B cell (primary cell): ENCODE data around the gene TRERF1. TPM values are rescaled to one million over a fixed set of nuclear protein-coding genes. Genes with fewer than 3 reads are reported as not detected.

Experiments used
- ATAC-seq: fragments of 200-7000 bp; cut with Tn5 transposase; one replicate; pipeline ENCODE4 v1.10.0; 2021; ENCODE audit warnings: low read depth, mild to moderate bottlenecking, moderate number of reproducible peaks, moderate library complexity
- CTCF ChIA-PET: fragments of 350-600 bp; sonication (Branson Sonifier 250); formaldehyde crosslinking; loops from one replicate; lab custom pipeline; 2021; ENCODE audit warnings: antibody characterized with exemption, inconsistent platforms; lab: Charles Lee
- POLR2A ChIA-PET: fragments of 350-600 bp; sonication (Branson Sonifier 250); formaldehyde crosslinking; loops from one replicate; lab custom pipeline; 2021; ENCODE audit warnings: antibody characterized with exemption; lab: Charles Lee
- DNase-seq: peaks from one replicate; pipeline ENCODE4 v3.0.0; 2013
- H2AFZ ChIP-seq: 2 replicates; pipeline ENCODE4 v1.6.1; 2012; ENCODE audit warnings: mild to moderate bottlenecking, low read depth, low read length; ENCODE audit not compliant: insufficient read depth, poor library complexity, severe bottlenecking
- H3K27ac ChIP-seq, 2 donors: 1 replicate in 1 of 2; 2 replicates in 1 of 2; pipeline ENCODE4 v1.5.1; 2012 to 2013; ENCODE audit warnings: low read length in 2 of 2, mild to moderate bottlenecking in 2 of 2, moderate library complexity in 1 of 2
- H3K27me3 ChIP-seq, 4 experiments: fragments of 200-600 bp in 1 of 4; sonication (generic) in 1 of 4; replicated peaks in 1 of 4; 1 replicate in 2 of 4; 2 replicates in 2 of 4; pipeline versions ENCODE4 v1.6.1 to v1.7.0; 2013 to 2016; ENCODE audit warnings: low read length in 3 of 4, mild to moderate bottlenecking in 2 of 4, mixed read lengths in 1 of 4, moderate library complexity in 1 of 4; ENCODE audit not compliant: insufficient read depth in 4 of 4, control insufficient read depth in 3 of 4; ENCODE audit errors: control extremely low read depth in 1 of 4
- H3K36me3 ChIP-seq, 2 experiments: replicated peaks in 1 of 2; 1 replicate in 1 of 2; 2 replicates in 1 of 2; pipeline versions ENCODE4 v1.6.1 to v1.7.1; 2013; ENCODE audit warnings: low read length in 1 of 2; ENCODE audit not compliant: insufficient read depth in 2 of 2, control insufficient read depth in 1 of 2; ENCODE audit errors: control extremely low read depth in 1 of 2, extremely low read depth in 1 of 2
- H3K4me1 ChIP-seq, 2 donors: fragments of 200-600 bp in 1 of 2; sonication (generic) in 1 of 2; 1 replicate in 1 of 2; 2 replicates in 1 of 2; pipeline versions ENCODE4 v1.5.1 to v1.6.1; 2013 to 2017; ENCODE audit warnings: low read length in 2 of 2; ENCODE audit not compliant: control insufficient read depth in 2 of 2, insufficient read depth in 2 of 2
- H3K4me2 ChIP-seq: replicated peaks from 2 replicates; pipeline ENCODE3; 2012; ENCODE audit warnings: mild to moderate bottlenecking, low read depth, low read length; ENCODE audit not compliant: poor library complexity, severe bottlenecking
- H3K4me3 ChIP-seq, 5 experiments: fragments of 200-600 bp in 1 of 5; sonication (generic) in 1 of 5; 1 replicate in 3 of 5; 2 replicates in 2 of 5; pipeline versions ENCODE4 v1.5.1 to v1.7.0; 2011 to 2016; ENCODE audit warnings: low read length in 4 of 5, mild to moderate bottlenecking in 4 of 5, low read depth in 2 of 5, control low read depth in 1 of 5, moderate library complexity in 1 of 5; ENCODE audit not compliant: insufficient read depth in 1 of 5; ENCODE audit errors: control extremely low read depth in 1 of 5, extremely low read depth in 1 of 5
- H3K79me2 ChIP-seq: fragments of 200-600 bp; sonication (generic); one replicate; pipeline ENCODE4 v1.6.0; 2016; ENCODE audit warnings: low read length; ENCODE audit not compliant: control insufficient read depth, insufficient read depth
- H3K9ac ChIP-seq: fragments of 200-600 bp; sonication (generic); 2 replicates; pipeline ENCODE4 v1.6.1; 2017; ENCODE audit warnings: mild to moderate bottlenecking, low read length, moderate library complexity
- H3K9me3 ChIP-seq, 3 donors: one replicate each; pipeline versions ENCODE4 v1.6.1 to v1.7.1; 2013; ENCODE audit warnings: low read length in 2 of 3; ENCODE audit not compliant: control insufficient read depth in 2 of 3, insufficient read depth in 1 of 3; ENCODE audit errors: control extremely low read depth in 1 of 3
- H4K20me1 ChIP-seq: 2 replicates; pipeline ENCODE4 v1.6.0; 2012; ENCODE audit warnings: mild to moderate bottlenecking, low read length; ENCODE audit not compliant: insufficient read depth, control insufficient read depth, poor library complexity, severe bottlenecking
- H3K27ac Mint-ChIP-seq: one replicate; pipeline ENCODE4 v1.8.0; 2021; ENCODE audit warnings: mixed read lengths
- H3K27me3 Mint-ChIP-seq: one replicate; pipeline ENCODE4 v1.8.0; 2021; ENCODE audit warnings: mixed read lengths
- H3K4me1 Mint-ChIP-seq: one replicate; pipeline ENCODE4 v1.8.0; 2021; ENCODE audit warnings: mixed read lengths
- H3K4me3 Mint-ChIP-seq: one replicate; pipeline ENCODE4 v1.8.0; 2021; ENCODE audit warnings: mixed read lengths
- H3K9me3 Mint-ChIP-seq: one replicate; pipeline ENCODE4 v1.8.0; 2022; ENCODE audit warnings: mixed read lengths; ENCODE audit not compliant: insufficient read depth
- EZH2 ChIP-seq: IDR thresholded peaks from 2 replicates; pipeline ENCODE4 v1.6.1; 2012; ENCODE audit warnings: borderline replicate concordance, low read depth, mild to moderate bottlenecking, moderate library complexity, low read length; ENCODE audit not compliant: insufficient read depth, poor library complexity, severe bottlenecking
- WGBS: methylation state at CpG from one replicate; pipeline ENCODE4 v1.1.5; 2013; ENCODE audit warnings: missing lambda C conversion rate; ENCODE audit not compliant: insufficient coverage; 5-methylcytosine and 5-hydroxymethylcytosine counted together
- intact Hi-C: fragments of 100-400 bp; cut with micrococcal nuclease; formaldehyde crosslinking; loops from one replicate; pipeline ENCODE4 v1.10.0; 2022
- polyA plus RNA-seq: library from polyadenylated mRNA; depleted of rRNA; stranded (reverse); fragments of >200 nt; gene quantifications from 2 replicates; pipeline ENCODE4 v1.2.3, GENCODE V29; 2012
- total RNA-seq, 2 donors: library from RNA; stranded (reverse); fragments of 120-200 nt in 1 of 2; gene quantifications; 1 replicate in 1 of 2; 2 replicates in 1 of 2; pipeline versions ENCODE4 v1.2.3 to v1.2.4, GENCODE V29; 2013 to 2022
- TF ChIP-seq, protein P1 (sequence below): fragments of 200-600 bp; IDR thresholded peaks from one replicate; pipeline ENCODE4 v1.8.0; 2022; ENCODE audit warnings: antibody characterized with exemption, mild to moderate bottlenecking

Gene TRERF1
- total and polyA plus RNA-seq, 2 donors (not counting 1 experiment from before 2014, with no cell fraction given): 3.5 to 6.7 TPM

DNA sequence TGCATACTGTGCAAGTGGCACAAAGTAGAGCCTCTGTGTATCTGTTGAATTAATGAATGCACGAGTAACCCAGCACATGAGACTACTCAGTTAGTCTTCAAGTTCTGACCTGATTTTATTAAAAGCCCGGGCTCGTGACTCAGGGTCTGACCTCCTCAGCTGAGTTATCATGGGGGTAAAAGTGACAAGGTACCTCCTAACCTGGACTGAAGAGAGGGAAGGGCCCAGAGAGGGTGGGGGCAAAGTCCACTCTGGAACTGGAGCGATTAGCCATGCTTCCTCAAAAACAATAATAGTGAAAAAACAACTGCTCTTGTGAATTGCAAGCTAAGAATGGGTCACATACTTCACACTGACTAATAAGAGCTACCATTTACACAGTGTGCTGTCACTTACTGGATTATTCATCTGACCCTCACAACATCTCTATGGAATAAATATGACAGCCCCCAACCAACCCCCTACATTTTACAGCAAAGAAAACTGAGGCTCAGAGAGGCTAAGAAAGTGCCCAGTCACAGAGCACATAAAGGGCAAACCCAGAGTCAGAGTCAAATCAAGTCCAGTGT, 26.7 kb downstream of the TRERF1 start:
- ATAC-seq: no peak
- TF ChIP-seq EZH2: no peak
- H3K27ac Mint-ChIP-seq: no peak overlapping the region

DNA sequence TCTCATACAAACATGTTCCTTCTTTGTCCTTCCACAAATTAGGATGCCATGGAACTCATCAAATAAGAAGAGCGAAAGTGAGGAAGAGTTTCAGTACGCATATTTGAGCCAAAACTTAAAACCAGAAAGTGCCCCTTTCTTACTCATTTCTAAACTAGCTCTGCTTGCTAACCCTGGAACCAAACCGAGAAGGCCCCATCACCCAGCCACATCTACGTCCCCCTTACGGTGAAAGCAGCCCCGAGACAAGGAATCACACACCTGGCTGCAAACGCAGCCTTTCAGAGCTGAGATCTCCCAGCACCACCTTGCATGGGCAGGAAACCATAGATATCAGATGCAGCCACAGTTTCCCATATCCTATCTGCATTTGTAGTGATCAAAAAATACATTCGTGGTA, 28.5 kb downstream of the TRERF1 start:
- Histone ChIP-seq H4K20me1 (no peaks in the 10 kb centered on the region), H3K4me1 (peaks cover 1 to 5% of the 10 kb centered on the region in 2 donors), H3K4me3 (no peak overlapping the region), H3K27me3 (no peaks in the 10 kb centered on the region), H3K9me3 (no peaks in the 10 kb centered on the region), H3K9ac (no peak overlapping the region), H3K79me2 (no peaks in the 10 kb centered on the region), H2AFZ (no peak overlapping the region), H3K27ac (no peak overlapping the region), H3K4me2 (no peak overlapping the region), H3K36me3 (no peaks in the 10 kb centered on the region)
- H3K27me3 Mint-ChIP-seq: peaks cover 3% of the 10 kb centered on the region
- ATAC-seq: no peak
- WGBS: 51% methylated on average over 7 of the region's 8 CpGs
- TF ChIP-seq, protein P1, sequence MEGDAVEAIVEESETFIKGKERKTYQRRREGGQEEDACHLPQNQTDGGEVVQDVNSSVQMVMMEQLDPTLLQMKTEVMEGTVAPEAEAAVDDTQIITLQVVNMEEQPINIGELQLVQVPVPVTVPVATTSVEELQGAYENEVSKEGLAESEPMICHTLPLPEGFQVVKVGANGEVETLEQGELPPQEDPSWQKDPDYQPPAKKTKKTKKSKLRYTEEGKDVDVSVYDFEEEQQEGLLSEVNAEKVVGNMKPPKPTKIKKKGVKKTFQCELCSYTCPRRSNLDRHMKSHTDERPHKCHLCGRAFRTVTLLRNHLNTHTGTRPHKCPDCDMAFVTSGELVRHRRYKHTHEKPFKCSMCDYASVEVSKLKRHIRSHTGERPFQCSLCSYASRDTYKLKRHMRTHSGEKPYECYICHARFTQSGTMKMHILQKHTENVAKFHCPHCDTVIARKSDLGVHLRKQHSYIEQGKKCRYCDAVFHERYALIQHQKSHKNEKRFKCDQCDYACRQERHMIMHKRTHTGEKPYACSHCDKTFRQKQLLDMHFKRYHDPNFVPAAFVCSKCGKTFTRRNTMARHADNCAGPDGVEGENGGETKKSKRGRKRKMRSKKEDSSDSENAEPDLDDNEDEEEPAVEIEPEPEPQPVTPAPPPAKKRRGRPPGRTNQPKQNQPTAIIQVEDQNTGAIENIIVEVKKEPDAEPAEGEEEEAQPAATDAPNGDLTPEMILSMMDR: no peak
- no peak for TF ChIP-seq EZH2
- intact Hi-C loops: no loop called here
- H3K4me1 Mint-ChIP-seq: peaks cover 15% of the 10 kb centered on the region
- H3K9me3 Mint-ChIP-seq: no peaks in the 10 kb centered on the region
- H3K27ac Mint-ChIP-seq: no peak overlapping the region
- DNase-seq: no peak
- no peak overlapping the region for H3K4me3 Mint-ChIP-seq
- ChIA-PET CTCF (interaction anchor here (0.7 kb wide), 1 partner anchor 304 kb away, joined by 3 read pairs; no protein-coding TSS in a partner anchor), POLR2A (no interaction called here)

More for the DNA sequence above, 26.7 kb downstream of the TRERF1 start:
- no peak for DNase-seq
- H3K27me3 ChIP-seq: no peaks in the 10 kb centered on the region
- H3K4me3 ChIP-seq: no peak overlapping the region
- Mint-ChIP-seq H3K4me1 (peaks cover 24% of the 10 kb centered on the region), H3K9me3 (no peaks in the 10 kb centered on the region), H3K4me3 (no peak overlapping the region), H3K27me3 (peaks cover 3% of the 10 kb centered on the region)
- no peaks in the 10 kb centered on the region for H3K79me2 ChIP-seq
- no peak overlapping the region for H3K27ac ChIP-seq
- H2AFZ ChIP-seq: no peak overlapping the region
- intact Hi-C loops: no loop called here
- H3K4me1 ChIP-seq: peaks cover 9 to 13% of the 10 kb centered on the region in 2 donors
- no peaks in the 10 kb centered on the region for H3K9me3 ChIP-seq
- H3K4me2 ChIP-seq: no peak overlapping the region
- POLR2A ChIA-PET: no interaction called here
- H3K9ac ChIP-seq: no peak overlapping the region
- no peaks in the 10 kb centered on the region for H4K20me1 ChIP-seq
- H3K36me3 ChIP-seq: no peaks in the 10 kb centered on the region
- 67% methylated on average over 1 of the region's 4 CpGs for WGBS
- CTCF ChIA-PET: interaction anchor here (0.7 to 1.1 kb wide), 3 partner anchors 10 to 1939 kb away, joined by 3 to 7 read pairs (median 3); no protein-coding TSS in a partner anchor
